KOPT-K1 (cell line): ENCODE data around the gene PDGFD.

Experiments used
- H3K27ac ChIP-seq: fragments of 200-600 bp; sonication (generic); 2 replicates; pipeline ENCODE4 v1.5.1; 2016; ENCODE audit warnings: antibody characterized with exemption, mild to moderate bottlenecking, low read depth, low read length; ENCODE audit not compliant: poor library complexity, severe bottlenecking
- H3K36me3 ChIP-seq: fragments of 200-600 bp; sonication (generic); 2 replicates; pipeline ENCODE4 v1.5.1; 2017; ENCODE audit warnings: antibody characterized with exemption, mild to moderate bottlenecking, low read length, moderate library complexity; ENCODE audit not compliant: insufficient read depth
- H3K9me3 ChIP-seq: fragments of 200-600 bp; sonication (generic); 2 replicates; pipeline ENCODE4 v1.5.1; 2017; ENCODE audit warnings: antibody characterized with exemption, low read length, mild to moderate bottlenecking; ENCODE audit not compliant: insufficient read depth, poor library complexity, severe bottlenecking

The PDGFD gene

GRCh38 chr11:104091281-104092096, 72.5 kb downstream of the PDGFD start:
- no peaks in the 10 kb centered on the region for H3K36me3 ChIP-seq
- H3K9me3 ChIP-seq, result no peaks in the 10 kb centered on the region
- no peak overlapping the region for H3K27ac ChIP-seq

- Histone ChIP-seq H3K27ac (no peak overlapping the region), H3K9me3 (no peaks in the 10 kb centered on the region), H3K36me3 (no peaks in the 10 kb centered on the region)
Observed at GRCh38 chr11:104090767-104091166, 73.2 kb downstream of the PDGFD start.

GRCh38 chr11:104089481-104089880, 74.5 kb downstream of the PDGFD start:
- no peaks in the 10 kb centered on the region for H3K36me3 ChIP-seq
- no peaks in the 10 kb centered on the region for H3K9me3 ChIP-seq
- H3K27ac ChIP-seq, result no peak overlapping the region

- Histone ChIP-seq H3K36me3 (no peaks in the 10 kb centered on the region), H3K9me3 (no peaks in the 10 kb centered on the region), H3K27ac (no peak overlapping the region)
Observed at GRCh38 chr11:104086621-104087020, 77.3 kb downstream of the PDGFD start.

- no peaks in the 10 kb centered on the region for H3K36me3 ChIP-seq
- no peak overlapping the region for H3K27ac ChIP-seq
- no peaks in the 10 kb centered on the region for H3K9me3 ChIP-seq
Observed at GRCh38 chr11:104078995-104079394, 85.0 kb downstream of the PDGFD start.

GRCh38 chr11:104078245-104078644, 85.7 kb downstream of the PDGFD start:
- Histone ChIP-seq H3K27ac (no peak overlapping the region), H3K36me3 (no peaks in the 10 kb centered on the region), H3K9me3 (no peaks in the 10 kb centered on the region)

- H3K36me3 ChIP-seq, result no peaks in the 10 kb centered on the region
- no peaks in the 10 kb centered on the region for H3K9me3 ChIP-seq
- no peak overlapping the region for H3K27ac ChIP-seq
Observed at GRCh38 chr11:104076455-104076854, 87.5 kb downstream of the PDGFD start.

- H3K36me3 ChIP-seq, result no peaks in the 10 kb centered on the region
- H3K9me3 ChIP-seq, result no peaks in the 10 kb centered on the region
- H3K27ac ChIP-seq, result no peak overlapping the region
Observed at GRCh38 chr11:104075706-104076105, 88.2 kb downstream of the PDGFD start.

- H3K9me3 ChIP-seq, result no peaks in the 10 kb centered on the region
- no peaks in the 10 kb centered on the region for H3K36me3 ChIP-seq
- H3K27ac ChIP-seq, result no peak overlapping the region
Observed at GRCh38 chr11:104075091-104075490, 88.9 kb downstream of the PDGFD start.

- Histone ChIP-seq H3K36me3 (no peaks in the 10 kb centered on the region), H3K9me3 (no peaks in the 10 kb centered on the region), H3K27ac (no peak overlapping the region)
Observed at GRCh38 chr11:104073950-104074705, 89.8 kb downstream of the PDGFD start.

GRCh38 chr11:104067534-104067933, 96.4 kb downstream of the PDGFD start:
- Histone ChIP-seq H3K9me3 (no peaks in the 10 kb centered on the region), H3K27ac (no peak overlapping the region), H3K36me3 (no peaks in the 10 kb centered on the region)

- no peaks in the 10 kb centered on the region for H3K9me3 ChIP-seq
- H3K36me3 ChIP-seq, result no peaks in the 10 kb centered on the region
- H3K27ac ChIP-seq, result no peak overlapping the region
Observed at GRCh38 chr11:104064034-104064630, 99.8 kb downstream of the PDGFD start.

GRCh38 chr11:104061853-104062521, 102.0 kb downstream of the PDGFD start:
- Histone ChIP-seq H3K9me3 (no peaks in the 10 kb centered on the region), H3K27ac (no peak overlapping the region), H3K36me3 (no peaks in the 10 kb centered on the region)

- H3K9me3 ChIP-seq, result no peaks in the 10 kb centered on the region
- H3K36me3 ChIP-seq, result no peaks in the 10 kb centered on the region
- H3K27ac ChIP-seq, result no peak overlapping the region
Observed at GRCh38 chr11:104060820-104061219, 103.1 kb downstream of the PDGFD start.
